ENCODE measurements around the gene EBF4. TPM values are rescaled to one million over a fixed set of nuclear protein-coding genes. Genes with fewer than 3 reads are reported as not detected.

EBF4 gene
- total RNA-seq, 1 donor from 2014 or later, result 17.9 TPM

GRCh38 chr20:2775139-2775538, 82.6 kb downstream of the EBF4 start:
- Mint-ChIP-seq H3K9me3 (no peaks in the 10 kb centered on the region), H3K27me3 (peaks cover 22% of the 10 kb centered on the region), H3K27ac (no peak overlapping the region), H3K4me1 (ENCODE audit: unreplicated experiment) (no peaks in the 10 kb centered on the region), H3K36me3 (no peaks in the 10 kb centered on the region), H3K4me3 (no peak overlapping the region)
- TF ChIP-seq, protein P1, sequence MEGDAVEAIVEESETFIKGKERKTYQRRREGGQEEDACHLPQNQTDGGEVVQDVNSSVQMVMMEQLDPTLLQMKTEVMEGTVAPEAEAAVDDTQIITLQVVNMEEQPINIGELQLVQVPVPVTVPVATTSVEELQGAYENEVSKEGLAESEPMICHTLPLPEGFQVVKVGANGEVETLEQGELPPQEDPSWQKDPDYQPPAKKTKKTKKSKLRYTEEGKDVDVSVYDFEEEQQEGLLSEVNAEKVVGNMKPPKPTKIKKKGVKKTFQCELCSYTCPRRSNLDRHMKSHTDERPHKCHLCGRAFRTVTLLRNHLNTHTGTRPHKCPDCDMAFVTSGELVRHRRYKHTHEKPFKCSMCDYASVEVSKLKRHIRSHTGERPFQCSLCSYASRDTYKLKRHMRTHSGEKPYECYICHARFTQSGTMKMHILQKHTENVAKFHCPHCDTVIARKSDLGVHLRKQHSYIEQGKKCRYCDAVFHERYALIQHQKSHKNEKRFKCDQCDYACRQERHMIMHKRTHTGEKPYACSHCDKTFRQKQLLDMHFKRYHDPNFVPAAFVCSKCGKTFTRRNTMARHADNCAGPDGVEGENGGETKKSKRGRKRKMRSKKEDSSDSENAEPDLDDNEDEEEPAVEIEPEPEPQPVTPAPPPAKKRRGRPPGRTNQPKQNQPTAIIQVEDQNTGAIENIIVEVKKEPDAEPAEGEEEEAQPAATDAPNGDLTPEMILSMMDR (conservative IDR thresholded peaks at IDR 0.05), result no peak
- DNase-seq (ENCODE audit: extremely low spot score, unreplicated experiment), result no peak

DNA sequence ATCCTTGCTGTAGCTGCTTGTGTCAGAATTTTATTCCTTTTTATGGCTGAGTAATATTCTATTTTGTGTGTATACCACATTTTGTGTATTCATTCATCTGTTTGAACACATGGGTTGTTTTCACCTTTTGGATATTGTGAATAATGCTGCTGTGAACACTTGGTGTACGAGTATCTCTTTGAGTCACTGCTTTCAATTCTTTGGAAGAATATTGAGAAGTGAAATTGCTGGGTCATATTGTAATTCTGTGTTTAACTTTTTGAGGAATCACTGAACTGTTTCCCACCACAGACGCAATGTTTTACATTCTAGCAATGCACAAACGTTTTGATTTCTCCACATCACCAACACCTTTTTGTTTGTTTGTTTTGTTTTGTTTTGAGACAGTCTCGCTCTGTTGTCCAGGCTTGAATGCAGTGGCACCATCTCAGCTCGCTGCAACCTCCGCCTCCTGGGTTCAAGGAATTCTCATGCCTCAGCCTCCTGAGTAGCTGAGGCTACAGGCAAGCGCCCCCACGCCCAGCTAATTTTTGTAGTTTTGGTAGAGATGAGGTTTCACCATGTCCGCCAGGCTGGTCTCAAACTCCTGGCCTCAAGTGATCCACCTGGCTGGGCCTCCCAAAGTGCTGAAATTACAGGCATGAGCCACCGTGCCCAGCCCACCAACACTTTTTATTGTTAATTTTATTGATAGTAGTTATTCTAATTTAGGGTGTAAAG, 86.2 kb downstream of the EBF4 start:
- Mint-ChIP-seq H3K27me3 (peaks cover 30% of the 10 kb centered on the region), H3K27ac (no peak overlapping the region), H3K36me3 (no peaks in the 10 kb centered on the region), H3K4me3 (no peak overlapping the region), H3K4me1 (ENCODE audit: unreplicated experiment) (no peaks in the 10 kb centered on the region), H3K9me3 (no peaks in the 10 kb centered on the region)
- TF ChIP-seq, protein P1 (conservative IDR thresholded peaks at IDR 0.05), result no peak
- DNase-seq (ENCODE audit: extremely low spot score, unreplicated experiment), result no peak

- H3K36me3 Mint-ChIP-seq, result no peaks in the 10 kb centered on the region
- H3K9me3 Mint-ChIP-seq, result no peaks in the 10 kb centered on the region
These were observed 88.4 kb downstream of the EBF4 start for GRCh38 chr20:2780948-2781347.

DNA sequence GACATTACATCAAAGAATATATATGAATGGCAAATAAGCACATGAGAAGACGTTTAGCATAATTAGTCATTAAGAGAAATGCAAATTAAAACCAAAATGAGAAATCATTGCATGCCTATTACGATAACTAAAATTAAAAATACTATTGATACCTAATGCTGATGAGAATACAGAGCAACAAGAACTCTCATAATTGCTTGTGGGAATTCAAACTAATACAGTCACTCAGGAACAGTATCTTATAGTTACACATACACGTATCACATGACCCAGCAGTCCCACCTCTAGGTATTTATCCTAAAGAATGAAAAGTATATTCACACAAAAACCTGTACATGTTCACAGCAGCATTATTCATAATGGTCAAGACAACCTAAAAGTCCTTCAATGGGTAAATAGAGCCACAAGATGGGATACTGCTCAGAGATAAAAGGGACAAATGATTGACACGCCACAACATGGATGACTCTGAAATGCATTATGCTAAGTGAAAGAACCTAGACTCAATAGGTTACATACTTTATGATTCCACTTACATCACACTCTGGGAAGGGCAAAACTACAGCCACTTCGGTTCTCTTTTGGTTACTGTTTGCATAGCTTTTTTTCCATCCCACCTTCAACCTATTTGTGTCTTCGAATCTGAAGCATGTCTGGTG, 91.5 kb downstream of the EBF4 start:
- no peak for DNase-seq (ENCODE audit: extremely low spot score, unreplicated experiment)
- Mint-ChIP-seq H3K27ac (no peak overlapping the region), H3K4me1 (ENCODE audit: unreplicated experiment) (no peaks in the 10 kb centered on the region), H3K36me3 (no peaks in the 10 kb centered on the region), H3K9me3 (no peaks in the 10 kb centered on the region), H3K27me3 (peaks cover 52% of the 10 kb centered on the region), H3K4me3 (no peak overlapping the region)
- TF ChIP-seq, protein P1 (conservative IDR thresholded peaks at IDR 0.05), result no peak

More at GRCh38 chr20:2780948-2781347, 88.4 kb downstream of the EBF4 start:
- H3K4me1 Mint-ChIP-seq (ENCODE audit: unreplicated experiment), result no peaks in the 10 kb centered on the region
- H3K4me3 Mint-ChIP-seq, result no peak overlapping the region
- H3K27me3 Mint-ChIP-seq, result peaks cover 44% of the 10 kb centered on the region
- no peak for DNase-seq (ENCODE audit: extremely low spot score, unreplicated experiment)
- no peak overlapping the region for H3K27ac Mint-ChIP-seq
- TF ChIP-seq, protein P1 (conservative IDR thresholded peaks at IDR 0.05), result no peak

- Mint-ChIP-seq H3K4me3 (no peak overlapping the region), H3K9me3 (no peaks in the 10 kb centered on the region), H3K36me3 (no peaks in the 10 kb centered on the region), H3K27ac (no peak overlapping the region), H3K27me3 (peaks cover 34% of the 10 kb centered on the region), H3K4me1 (ENCODE audit: unreplicated experiment) (no peaks in the 10 kb centered on the region)
- no peak for DNase-seq (ENCODE audit: extremely low spot score, unreplicated experiment)
- TF ChIP-seq, protein P1 (conservative IDR thresholded peaks at IDR 0.05), result no peak
These were observed 100.9 kb downstream of the EBF4 start for GRCh38 chr20:2793471-2793870.
